IPS DF 6.9 (cell line): ENCODE results near the gene SAPCD1.

Experiments used
- DNase-seq: peaks from one replicate; pipeline ENCODE4 v3.0.0-alpha.2; 2013; ENCODE audit warnings: low read depth, low spot score
- H3K27ac ChIP-seq: one replicate; pipeline ENCODE4 v1.5.1; 2013; ENCODE audit warnings: low read length, control low read depth
- H3K27me3 ChIP-seq: 2 replicates; pipeline ENCODE4 v1.6.1; 2013; ENCODE audit warnings: mild to moderate bottlenecking, low read length; ENCODE audit not compliant: control insufficient read depth, insufficient read depth
- H3K36me3 ChIP-seq: 2 replicates; pipeline ENCODE4 v1.6.1; 2013; ENCODE audit warnings: low read length; ENCODE audit not compliant: control insufficient read depth, insufficient read depth
- H3K4me1 ChIP-seq: 2 replicates; pipeline ENCODE4 v1.6.1; 2013; ENCODE audit warnings: low read length; ENCODE audit not compliant: control insufficient read depth, insufficient read depth
- H3K4me3 ChIP-seq: 2 replicates; pipeline ENCODE4 v1.5.1; 2013; ENCODE audit warnings: mild to moderate bottlenecking, low read length
- H3K9me3 ChIP-seq: 2 replicates; pipeline ENCODE4 v1.6.1; 2013; ENCODE audit warnings: low read length, inconsistent platforms; ENCODE audit not compliant: control insufficient read depth, insufficient read depth
- WGBS: extraction: QIAGEN DNeasy Blood & Tissue Kit; methylation state at CpG from one replicate; pipeline ENCODE4 v1.1.7; 2013; ENCODE audit warnings: mixed read lengths, missing lambda C conversion rate; ENCODE audit not compliant: insufficient read length, insufficient coverage; 5-methylcytosine and 5-hydroxymethylcytosine counted together

The SAPCD1 gene

GRCh38 chr6:31778193-31778592, 15.7 kb downstream of the SAPCD1 start:
- H3K9me3 ChIP-seq, result no peaks in the 10 kb centered on the region
- H3K4me3 ChIP-seq, result no peak overlapping the region
- no CpG with 5 or more reads among the region's 5 CpGs for WGBS
- no peak overlapping the region for H3K27ac ChIP-seq
- DNase-seq, result no peak
- peaks cover 4% of the 10 kb centered on the region; the same call in 1 of the 2 replicates for H3K4me1 ChIP-seq
- no peaks in the 10 kb centered on the region for H3K27me3 ChIP-seq
- H3K36me3 ChIP-seq, result peaks cover 36% of the 10 kb centered on the region

GRCh38 chr6:31778999-31779885, 16.8 kb downstream of the SAPCD1 start:
- Histone ChIP-seq H3K36me3 (peaks cover 41% of the 10 kb centered on the region), H3K9me3 (no peaks in the 10 kb centered on the region), H3K27me3 (no peaks in the 10 kb centered on the region), H3K4me3 (no peak overlapping the region), H3K27ac (no peak overlapping the region), H3K4me1 (peaks cover 4% of the 10 kb centered on the region; the same call in 1 of the 2 replicates)
- no CpG with 5 or more reads among the region's 43 CpGs for WGBS
- DNase-seq, result no peak

GRCh38 chr6:31779908-31780307, 17.5 kb downstream of the SAPCD1 start:
- Histone ChIP-seq H3K27me3 (no peaks in the 10 kb centered on the region), H3K36me3 (peaks cover 47% of the 10 kb centered on the region), H3K27ac (no peak overlapping the region), H3K4me3 (no peak overlapping the region), H3K4me1 (peaks cover 4% of the 10 kb centered on the region; the same call in 1 of the 2 replicates), H3K9me3 (no peaks in the 10 kb centered on the region)
- no CpG with 5 or more reads among the region's 10 CpGs for WGBS
- no peak for DNase-seq

- Histone ChIP-seq H3K27ac (no peak overlapping the region), H3K9me3 (no peaks in the 10 kb centered on the region), H3K4me1 (peaks cover 4% of the 10 kb centered on the region; the same call in 1 of the 2 replicates), H3K27me3 (no peaks in the 10 kb centered on the region), H3K36me3 (peaks cover 53% of the 10 kb centered on the region), H3K4me3 (no peak overlapping the region)
- no CpG with 5 or more reads among the region's 20 CpGs for WGBS
- no peak for DNase-seq
Observed at GRCh38 chr6:31780507-31781243, 18.2 kb downstream of the SAPCD1 start.

- DNase-seq, result no peak
- no peaks in the 10 kb centered on the region for H3K27me3 ChIP-seq
- H3K36me3 ChIP-seq, result peaks cover 53% of the 10 kb centered on the region
- WGBS, result no CpG with 5 or more reads among the region's 23 CpGs
- no peak overlapping the region for H3K27ac ChIP-seq
- no peaks in the 10 kb centered on the region for H3K9me3 ChIP-seq
- H3K4me3 ChIP-seq, result no peak overlapping the region
- peaks cover 4% of the 10 kb centered on the region; the same call in 1 of the 2 replicates for H3K4me1 ChIP-seq
Observed at GRCh38 chr6:31781244-31782125, 19.0 kb downstream of the SAPCD1 start.

GRCh38 chr6:31782126-31782855, 19.8 kb downstream of the SAPCD1 start:
- peaks cover 53% of the 10 kb centered on the region for H3K36me3 ChIP-seq
- H3K27ac ChIP-seq, result no peak overlapping the region
- H3K9me3 ChIP-seq, result no peaks in the 10 kb centered on the region
- H3K4me1 ChIP-seq, result no peaks in the 10 kb centered on the region; the same call in 1 of the 2 replicates
- no peak overlapping the region; the same call in 1 of the 2 replicates for H3K4me3 ChIP-seq
- DNase-seq, result no peak
- no CpG with 5 or more reads among the region's 32 CpGs for WGBS
- H3K27me3 ChIP-seq, result no peaks in the 10 kb centered on the region

GRCh38 chr6:31784098-31784925, 21.9 kb downstream of the SAPCD1 start:
- H3K4me3 ChIP-seq, result no peak overlapping the region
- no CpG with 5 or more reads among the region's 15 CpGs for WGBS
- no peak overlapping the region for H3K27ac ChIP-seq
- H3K4me1 ChIP-seq, result no peaks in the 10 kb centered on the region
- H3K27me3 ChIP-seq, result no peaks in the 10 kb centered on the region
- H3K9me3 ChIP-seq, result no peaks in the 10 kb centered on the region
- peaks cover 48% of the 10 kb centered on the region for H3K36me3 ChIP-seq
- no peak for DNase-seq

GRCh38 chr6:31785475-31785874, 23.0 kb downstream of the SAPCD1 start:
- H3K4me1 ChIP-seq, result no peaks in the 10 kb centered on the region
- no peaks in the 10 kb centered on the region for H3K9me3 ChIP-seq
- WGBS, result no CpG with 5 or more reads among the region's 11 CpGs
- peaks cover 38% of the 10 kb centered on the region for H3K36me3 ChIP-seq
- no peak overlapping the region for H3K4me3 ChIP-seq
- no peak overlapping the region for H3K27ac ChIP-seq
- no peaks in the 10 kb centered on the region for H3K27me3 ChIP-seq
- DNase-seq, result no peak
